ENCODE data around the gene HNF1A. TPM values are rescaled to one million over a fixed set of nuclear protein-coding genes. Genes with fewer than 3 reads are reported as not detected.

HNF1A gene
- total RNA-seq, 1 experiment from 2014 or later = not detected

DNA sequence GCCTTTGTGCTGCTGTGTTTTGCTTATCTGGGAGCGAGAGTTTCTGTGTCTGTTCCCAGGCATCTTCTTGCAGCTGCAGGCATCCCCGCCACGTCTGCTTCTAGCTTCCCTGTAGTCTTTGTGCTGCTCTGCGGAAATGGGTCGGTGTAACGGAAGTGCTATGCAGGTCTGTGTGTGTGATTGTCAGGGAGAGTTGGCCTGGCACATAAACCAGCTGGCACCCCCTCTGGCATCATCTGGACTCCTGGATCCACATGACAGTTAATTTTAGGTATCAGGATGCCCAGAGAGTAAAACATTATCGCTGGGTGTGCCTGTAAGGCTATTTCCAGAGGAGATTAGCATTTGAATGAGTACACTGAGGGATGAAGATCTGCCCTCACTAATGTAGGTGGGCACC, 70.1 kb downstream of the HNF1A start:
- Histone ChIP-seq H3K27ac (ENCODE audit: low read depth, low read length) (no peak overlapping the region), H3K9ac (ENCODE audit: low read length) (no peak overlapping the region), H3K27me3 (ENCODE audit: insufficient read depth, low read length) (peaks cover 3% of the 10 kb centered on the region; the same call in 1 of the 2 replicates), H3K9me3 (ENCODE audit: control insufficient read depth in 1 of 2, insufficient read depth in 1 of 2, low read depth in 1 of 2, low read length in 2 of 2) (no peaks in the 10 kb centered on the region), H3K4me3 (replicated peaks in 1 of 2; ENCODE audit: low read depth in 1 of 2, low read length in 2 of 2) (no peak overlapping the region), H4K20me1 (ENCODE audit: insufficient read depth) (no peaks in the 10 kb centered on the region), H3K79me2 (ENCODE audit: insufficient read depth, low read length) (no peaks in the 10 kb centered on the region), H2AFZ (ENCODE audit: low read depth, low read length, poor library complexity, severe bottlenecking) (no peak overlapping the region), H3K4me2 (ENCODE audit: low read length) (no peak overlapping the region), H3K9me2 (ENCODE audit: insufficient read depth) (no peaks in the 10 kb centered on the region), H3K36me3 (ENCODE audit: control insufficient read depth in 1 of 2, insufficient read depth in 2 of 2, low read length in 2 of 2) (no peaks in the 10 kb centered on the region), H3K4me1 (ENCODE audit: control insufficient read depth in 1 of 2, insufficient read depth in 2 of 2, low read length in 2 of 2) (no peaks in the 10 kb centered on the region)
- ATAC-seq (no peak), DNase-seq (ENCODE audit: low read depth, low spot score) (no peak)
- TF ChIP-seq FOSL1 (IDR thresholded peaks at IDR 0.05; ENCODE audit: low read depth) (no peak), TCF7L2 (IDR thresholded peaks at IDR 0.05; ENCODE audit: borderline replicate concordance, extremely low read depth, insufficient read depth, insufficient read length) (no peak), SIN3A (IDR thresholded peaks at IDR 0.05; ENCODE audit: low read depth) (no peak), ZFX (IDR thresholded peaks at IDR 0.05) (no peak), SRF (IDR thresholded peaks at IDR 0.05; ENCODE audit: low read depth) (no peak), ELF1 (IDR thresholded peaks at IDR 0.05; ENCODE audit: borderline replicate concordance, low read depth) (no peak), REST (IDR thresholded peaks at IDR 0.05; ENCODE audit: low read depth) (no peak), POLR2A (IDR thresholded peaks at IDR 0.05; ENCODE audit: borderline replicate concordance, extremely low read depth, insufficient read depth, insufficient read length) (no peak)
- TF ChIP-seq, protein P1, sequence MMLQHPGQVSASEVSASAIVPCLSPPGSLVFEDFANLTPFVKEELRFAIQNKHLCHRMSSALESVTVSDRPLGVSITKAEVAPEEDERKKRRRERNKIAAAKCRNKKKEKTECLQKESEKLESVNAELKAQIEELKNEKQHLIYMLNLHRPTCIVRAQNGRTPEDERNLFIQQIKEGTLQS (IDR thresholded peaks at IDR 0.05) = no peak
- RAD21 ChIA-PET (ENCODE audit: low non-redundant PET in 1 of 2, low total read pairs in 2 of 2, uncharacterized antibody in 2 of 2, unreplicated experiment in 2 of 2) = no interaction called here
- no TSS peak for BruUV-seq (replicated peaks)
- POLR2A ChIA-PET = interaction anchor here (0.6 to 1.2 kb wide), 2 partner anchors 10 to 11 kb away, joined by 3 to 4 read pairs; partner anchors contain the start of gene OASL
- CTCF ChIA-PET = interaction anchor here (1.0 kb wide), 1 partner anchor 12 kb away, joined by 3 read pairs; no protein-coding TSS in a partner anchor
- intact Hi-C loops (cut with micrococcal nuclease) = no loop called here
